ENCODE measurements around the gene LPAR2. TPM values are rescaled to one million over a fixed set of nuclear protein-coding genes. Genes with fewer than 3 reads are reported as not detected.
A peak's percentile ranks its signal among the peaks of the same experiment; 100 is the strongest.

The LPAR2 gene
- polyA plus RNA-seq, 3 donors = 1.9 to 108 (median 2.2) TPM

DNA sequence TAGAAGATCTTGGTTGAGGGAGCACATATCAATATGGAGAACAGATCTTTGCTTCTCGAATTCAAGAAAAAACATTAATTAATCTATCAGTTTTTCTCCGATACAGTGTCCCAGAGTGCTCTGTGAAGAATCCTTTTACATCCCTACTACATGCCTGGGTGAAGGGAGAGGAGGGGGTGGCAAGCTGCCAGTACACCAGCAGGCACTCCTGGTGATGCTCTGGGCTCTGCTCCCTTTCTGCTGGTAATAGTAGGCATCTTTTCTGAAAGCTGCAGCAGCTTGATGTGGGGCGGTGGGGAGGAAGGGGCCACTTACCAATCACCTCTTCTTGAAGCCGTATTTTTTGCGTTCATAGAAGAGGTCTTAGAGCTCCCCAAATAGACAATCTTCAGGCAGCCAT, 40.2 kb downstream of the LPAR2 start:
- H3K4me2 ChIP-seq (replicated peaks; ENCODE audit: extremely low read depth, low read length, poor library complexity, severe bottlenecking) = no peak overlapping the region
- H3K27ac ChIP-seq (ENCODE audit: low read depth in 1 of 2, low read length in 2 of 2) = no peak overlapping the region
- peaks cover 0 to 2% (median 0%) of the 10 kb centered on the region in 7 donors for H3K9me3 Mint-ChIP-seq
- DNase-seq = no peak
- H3K4me3 Mint-ChIP-seq = no peak overlapping the region
- H3K36me3 ChIP-seq (replicated peaks in 1 of 2; ENCODE audit: control insufficient read depth in 1 of 2, insufficient read depth in 2 of 2, low read length in 2 of 2) = no peaks in the 10 kb centered on the region
- H3K9me3 ChIP-seq (replicated peaks in 1 of 2; ENCODE audit: control insufficient read depth in 1 of 2, insufficient read depth in 1 of 2, low read length in 2 of 2) = no peaks in the 10 kb centered on the region
- no peak for TF ChIP-seq CTCF (IDR thresholded peaks at IDR 0.05)
- no peaks in the 10 kb centered on the region for H4K20me1 ChIP-seq (ENCODE audit: insufficient read depth, low read length)
- H2AFZ ChIP-seq (ENCODE audit: insufficient read depth, low read depth, low read length, poor library complexity, severe bottlenecking) = no peak overlapping the region
- H3K36me3 Mint-ChIP-seq = no peaks in the 10 kb centered on the region
- H3K27ac Mint-ChIP-seq = peak overlapping the region in 1 of 7 donors; percentile 40
- H3K4me1 ChIP-seq (ENCODE audit: control insufficient read depth in 1 of 2, insufficient read depth in 2 of 2, low read length in 2 of 2) = peaks cover 15% of the 10 kb centered on the region in 2 donors
- intact Hi-C loops (cut with micrococcal nuclease) = no loop called here
- WGBS (ENCODE audit: insufficient coverage) = 83% methylated on average over 1 of the region's 5 CpGs
- H3K4me1 Mint-ChIP-seq = peaks cover 13% of the 10 kb centered on the region
- H3K27me3 Mint-ChIP-seq (ENCODE audit: low read depth in 3 of 3) = peaks cover 0 to 6% (median 2%) of the 10 kb centered on the region in 3 donors
- H3K4me3 ChIP-seq (replicated peaks in 1 of 3; ENCODE audit: low read depth in 2 of 3, low read length in 3 of 3) = no peak overlapping the region
- no peak overlapping the region for H3K9ac ChIP-seq (ENCODE audit: insufficient read depth, low read length, poor library complexity, severe bottlenecking)
- H3K27me3 ChIP-seq (ENCODE audit: control insufficient read depth in 2 of 2, insufficient read depth in 2 of 2, low read length in 2 of 2) = no peaks in the 10 kb centered on the region
- H3K79me2 ChIP-seq (ENCODE audit: insufficient read depth, low read length) = no peaks in the 10 kb centered on the region

GRCh38 chr19:19584356-19584755, 43.7 kb downstream of the LPAR2 start:
- Histone ChIP-seq H3K4me3 (replicated peaks in 1 of 3; ENCODE audit: low read depth in 2 of 3, low read length in 3 of 3) (no peak overlapping the region), H3K27ac (ENCODE audit: low read depth in 1 of 2, low read length in 2 of 2) (no peak overlapping the region), H3K9ac (ENCODE audit: insufficient read depth, low read length, poor library complexity, severe bottlenecking) (no peak overlapping the region), H2AFZ (ENCODE audit: insufficient read depth, low read depth, low read length, poor library complexity, severe bottlenecking) (no peak overlapping the region), H3K4me1 (ENCODE audit: control insufficient read depth in 1 of 2, insufficient read depth in 2 of 2, low read length in 2 of 2) (peaks cover 0 to 4% of the 10 kb centered on the region in 2 donors), H3K79me2 (ENCODE audit: insufficient read depth, low read length) (no peaks in the 10 kb centered on the region), H4K20me1 (ENCODE audit: insufficient read depth, low read length) (no peaks in the 10 kb centered on the region), H3K27me3 (ENCODE audit: control insufficient read depth in 2 of 2, insufficient read depth in 2 of 2, low read length in 2 of 2) (no peaks in the 10 kb centered on the region), H3K4me2 (replicated peaks; ENCODE audit: extremely low read depth, low read length, poor library complexity, severe bottlenecking) (no peak overlapping the region), H3K36me3 (replicated peaks in 1 of 2; ENCODE audit: control insufficient read depth in 1 of 2, insufficient read depth in 2 of 2, low read length in 2 of 2) (no peaks in the 10 kb centered on the region), H3K9me3 (replicated peaks in 1 of 2; ENCODE audit: control insufficient read depth in 1 of 2, insufficient read depth in 1 of 2, low read length in 2 of 2) (no peaks in the 10 kb centered on the region)
- Mint-ChIP-seq H3K9me3 (no peaks in the 10 kb centered on the region), H3K27me3 (ENCODE audit: low read depth in 3 of 3) (peaks cover 0 to 6% (median 2%) of the 10 kb centered on the region in 3 donors), H3K4me3 (no peak overlapping the region), H3K36me3 (no peaks in the 10 kb centered on the region), H3K27ac (peak overlapping the region in 1 of 7 donors; percentile 37), H3K4me1 (peaks cover 4% of the 10 kb centered on the region)
- 100% methylated on average over 2 of the region's 6 CpGs for WGBS (ENCODE audit: insufficient coverage)
- TF ChIP-seq CTCF (IDR thresholded peaks at IDR 0.05) = no peak
- no peak for DNase-seq
- intact Hi-C loops (cut with micrococcal nuclease) = no loop called here
